GM13977 (cell line): ENCODE data around the gene TFPI.
"Not testable (repeated sequence)": the region's sequence is repeated elsewhere in the genome, so short reads cannot be mapped to it uniquely, and the experiment has no call there.

Experiments used
- DNase-seq: peaks from one replicate; pipeline ENCODE4 v3.0.0; 2012; ENCODE audit warnings: low spot score
- CTCF ChIP-seq: IDR thresholded peaks from 2 replicates; pipeline ENCODE4 v1.5.1; 2012; ENCODE audit warnings: mild to moderate bottlenecking, control low read depth; ENCODE audit not compliant: insufficient read depth; ENCODE audit errors: extremely low read depth, missing control alignments
- in situ Hi-C: fragments of 300-500 bp; cut with MboI; formaldehyde crosslinking; loops from one replicate; pipeline ENCODE4 v1.12.0; 2022; ENCODE audit warnings: low sequenced_read_pairs, low pct_unique_long_range_greater_than_20kb, mixed read lengths, inconsistent platforms; ENCODE audit not compliant: unreplicated experiment

Gene TFPI

DNA sequence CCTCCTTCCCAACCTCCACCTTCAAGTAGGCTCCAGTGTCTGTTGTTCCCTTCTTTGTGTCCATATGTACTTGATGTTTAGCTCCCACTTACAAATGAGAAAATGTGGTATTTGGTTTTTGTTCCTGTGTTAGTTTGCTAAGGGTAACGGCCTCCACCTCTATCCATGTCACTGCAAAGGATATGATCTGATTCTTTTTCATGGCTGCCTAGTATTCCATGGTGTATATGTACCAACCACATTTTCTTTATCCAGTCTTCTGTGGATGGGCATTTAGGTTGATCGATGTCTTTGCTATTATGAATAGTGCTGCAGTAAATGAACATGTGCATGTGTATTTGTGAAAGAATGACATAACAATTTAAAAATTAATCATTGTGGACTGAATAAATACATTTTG, 19.5 kb upstream of the TFPI start:
- TF ChIP-seq CTCF, result no peak
- in situ Hi-C loops, result no loop called here
- no peak for DNase-seq

DNA sequence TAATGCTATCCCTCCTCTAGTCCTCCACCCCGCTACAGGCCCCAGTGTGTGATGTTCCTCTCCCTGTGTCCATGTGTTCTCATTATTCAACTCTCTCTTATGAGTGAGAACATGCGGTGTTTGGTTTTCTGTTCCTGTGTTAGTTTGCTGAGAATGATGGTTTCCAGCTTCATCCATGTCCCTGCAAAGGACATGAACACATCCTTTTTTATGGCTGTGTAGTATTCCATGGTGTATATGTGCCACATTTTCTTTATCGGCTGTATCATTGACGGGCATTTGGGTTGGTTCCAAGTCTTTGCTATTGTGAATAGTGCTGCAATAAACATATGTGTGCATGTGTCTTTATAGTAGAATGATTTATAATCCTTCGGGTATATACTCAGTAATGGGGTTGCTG, 17.8 kb upstream of the TFPI start:
- DNase-seq, in situ Hi-C loops: not testable (repeated sequence)

- TF ChIP-seq CTCF, result no peak
These were observed 15.3 kb upstream of the TFPI start for GRCh38 chr2:187569571-187569970.

GRCh38 chr2:187569042-187569441, 14.8 kb upstream of the TFPI start:
- no peak for DNase-seq
- in situ Hi-C loops, result no loop called here
- TF ChIP-seq CTCF, result no peak

More at GRCh38 chr2:187569571-187569970, 15.3 kb upstream of the TFPI start:
- DNase-seq, result no peak
- in situ Hi-C loops, result no loop called here

- DNase-seq, result no peak
- no peak for TF ChIP-seq CTCF
- in situ Hi-C loops, result no loop called here
These were observed 12.9 kb upstream of the TFPI start for GRCh38 chr2:187567126-187567525.

DNA sequence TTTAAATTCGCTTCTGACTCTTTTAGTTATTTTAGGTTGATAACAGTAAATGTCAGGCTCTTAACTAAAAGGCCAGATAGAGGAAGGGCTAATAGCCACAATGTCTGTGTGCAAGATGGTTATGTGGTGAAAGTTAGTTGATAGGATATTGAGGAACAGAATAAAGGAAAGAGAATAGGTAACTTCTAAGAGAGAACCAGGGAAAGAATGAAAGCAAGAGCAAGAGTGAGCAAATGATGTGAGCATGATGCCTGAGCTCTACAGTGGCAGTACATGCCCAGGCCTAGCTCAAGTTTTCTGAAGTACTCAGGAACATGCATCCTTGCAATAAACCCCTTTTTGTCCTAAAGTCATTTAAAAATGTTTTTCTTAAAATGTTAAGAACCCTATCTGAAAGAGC, 12.5 kb upstream of the TFPI start:
- in situ Hi-C loops, result no loop called here
- no peak for TF ChIP-seq CTCF
- no peak for DNase-seq

DNA sequence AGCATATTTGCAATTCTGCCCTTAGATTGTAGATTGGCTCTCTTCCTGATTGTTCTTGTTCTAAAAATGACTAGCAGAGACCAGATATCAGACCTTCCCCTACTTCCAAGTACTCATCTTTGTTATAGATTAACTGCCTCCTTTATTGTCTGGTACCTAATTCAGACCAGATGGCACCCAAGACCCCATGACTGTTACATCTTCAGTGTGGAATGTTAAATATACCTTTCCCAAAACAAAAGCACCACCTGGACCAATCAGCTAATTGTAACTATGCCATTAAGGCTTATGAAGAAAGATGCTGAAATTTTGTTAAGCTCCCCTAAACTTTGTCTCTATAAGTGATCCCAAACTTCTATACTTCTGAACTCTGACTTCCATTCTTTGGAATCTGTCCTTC, 12.0 kb upstream of the TFPI start:
- no peak for DNase-seq
- TF ChIP-seq CTCF, result no peak
- in situ Hi-C loops, result no loop called here

- DNase-seq, in situ Hi-C loops: not testable (repeated sequence)
These were observed 11.4 kb upstream of the TFPI start for GRCh38 chr2:187565618-187566017.

DNA sequence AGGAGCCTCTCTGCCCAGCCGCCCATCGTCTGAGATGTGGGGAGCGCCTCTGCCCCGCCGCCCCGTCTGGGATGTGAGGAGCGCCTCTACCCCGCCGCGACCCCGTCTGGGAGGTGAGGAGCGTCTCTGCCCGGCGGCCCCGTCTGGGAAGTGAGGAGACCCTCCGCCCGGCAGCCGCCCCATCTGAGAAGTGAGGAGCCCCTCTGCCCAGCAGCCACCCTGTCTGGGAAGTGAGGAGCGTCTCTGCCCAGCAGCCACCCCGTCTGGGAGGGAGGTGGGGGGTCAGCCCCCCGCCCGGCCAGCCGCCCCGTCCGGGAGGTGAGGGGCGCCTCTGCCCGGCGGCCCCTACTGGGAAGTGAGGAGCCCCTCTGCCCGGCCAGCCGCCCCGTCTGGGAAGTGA, 2.3 kb upstream of the TFPI start:
- in situ Hi-C loops, DNase-seq: not testable (repeated sequence)
